ENCODE results near the gene CSNK1G1. TPM values are rescaled to one million over a fixed set of nuclear protein-coding genes. Genes with fewer than 3 reads are reported as not detected.

Gene CSNK1G1
- total and polyA plus RNA-seq, 2 experiments from 2014 or later = 8.7 to 18.0 TPM

DNA sequence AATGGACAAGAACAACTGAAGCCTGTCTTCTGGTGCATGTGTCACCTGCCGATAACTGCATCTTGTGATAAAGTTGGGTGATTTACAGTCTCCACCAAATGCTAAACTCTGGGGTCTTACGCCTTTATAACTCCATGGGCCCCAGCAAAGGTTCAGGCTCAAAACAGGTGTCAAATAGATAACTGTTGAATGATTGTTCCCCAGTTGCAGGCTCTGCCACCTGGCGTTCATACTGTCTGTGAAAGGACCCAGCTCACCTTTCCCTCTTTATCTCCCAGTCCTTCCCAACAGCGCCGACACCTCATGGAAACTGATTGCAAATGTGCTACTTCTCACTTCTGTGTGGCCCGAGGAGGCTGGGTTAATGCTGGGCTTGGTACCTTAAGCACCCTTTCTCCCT lies 212.7 kb downstream of the CSNK1G1 start:
- no peaks in the 10 kb centered on the region for H3K9me3 ChIP-seq (ENCODE audit: low read depth)
- TF ChIP-seq, protein P1, sequence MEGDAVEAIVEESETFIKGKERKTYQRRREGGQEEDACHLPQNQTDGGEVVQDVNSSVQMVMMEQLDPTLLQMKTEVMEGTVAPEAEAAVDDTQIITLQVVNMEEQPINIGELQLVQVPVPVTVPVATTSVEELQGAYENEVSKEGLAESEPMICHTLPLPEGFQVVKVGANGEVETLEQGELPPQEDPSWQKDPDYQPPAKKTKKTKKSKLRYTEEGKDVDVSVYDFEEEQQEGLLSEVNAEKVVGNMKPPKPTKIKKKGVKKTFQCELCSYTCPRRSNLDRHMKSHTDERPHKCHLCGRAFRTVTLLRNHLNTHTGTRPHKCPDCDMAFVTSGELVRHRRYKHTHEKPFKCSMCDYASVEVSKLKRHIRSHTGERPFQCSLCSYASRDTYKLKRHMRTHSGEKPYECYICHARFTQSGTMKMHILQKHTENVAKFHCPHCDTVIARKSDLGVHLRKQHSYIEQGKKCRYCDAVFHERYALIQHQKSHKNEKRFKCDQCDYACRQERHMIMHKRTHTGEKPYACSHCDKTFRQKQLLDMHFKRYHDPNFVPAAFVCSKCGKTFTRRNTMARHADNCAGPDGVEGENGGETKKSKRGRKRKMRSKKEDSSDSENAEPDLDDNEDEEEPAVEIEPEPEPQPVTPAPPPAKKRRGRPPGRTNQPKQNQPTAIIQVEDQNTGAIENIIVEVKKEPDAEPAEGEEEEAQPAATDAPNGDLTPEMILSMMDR (IDR thresholded peaks at IDR 0.05; ENCODE audit: low read depth, low read length) = no peak

DNA sequence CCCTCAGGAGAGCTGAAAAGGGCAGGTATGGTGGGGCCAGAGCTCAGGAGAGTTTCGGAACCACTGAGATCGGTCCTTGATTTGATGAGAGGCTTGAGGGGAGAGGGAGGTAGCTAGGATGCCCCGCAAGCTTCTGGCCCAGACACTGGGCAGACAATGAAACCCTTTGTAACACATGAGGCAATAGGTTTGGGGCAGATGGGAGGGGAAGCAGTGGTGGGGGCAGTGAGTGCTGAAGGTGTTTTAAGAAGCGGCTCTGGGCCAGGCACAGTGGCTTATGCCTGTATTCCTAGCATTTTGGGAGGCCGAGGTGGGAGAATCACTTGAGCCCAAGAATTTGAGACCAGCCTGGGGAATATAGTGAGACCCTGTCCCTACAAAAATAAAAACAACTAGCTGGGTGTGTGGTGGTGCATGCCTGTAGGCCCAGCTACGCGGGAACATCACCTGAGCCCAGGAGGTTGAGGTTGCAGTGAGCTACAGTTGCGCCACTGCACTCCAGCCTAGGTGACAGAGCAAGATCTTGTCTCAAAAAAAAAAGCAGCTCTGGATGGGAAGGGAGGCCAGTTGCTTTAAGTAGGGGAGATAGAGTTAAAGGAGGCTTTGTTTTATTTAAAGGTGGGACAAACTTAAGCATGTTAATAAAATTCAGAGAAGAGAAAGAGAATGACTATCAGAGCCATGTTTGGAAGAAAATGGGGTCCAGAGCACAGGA lies 214.0 kb downstream of the CSNK1G1 start:
- Histone ChIP-seq H3K27ac (no peak overlapping the region), H3K4me1 (ENCODE audit: low read depth) (peaks cover 12% of the 10 kb centered on the region), H3K36me3 (peaks cover 17% of the 10 kb centered on the region), H3K9me3 (ENCODE audit: low read depth) (no peaks in the 10 kb centered on the region), H3K4me3 (no peak overlapping the region), H3K27me3 (no peaks in the 10 kb centered on the region)
- TF ChIP-seq, protein P1 (IDR thresholded peaks at IDR 0.05; ENCODE audit: low read depth, low read length) = no peak
- no peak for DNase-seq (ENCODE audit: low read depth in 1 of 2, low spot score in 1 of 2)

More for the DNA sequence above, 212.7 kb downstream of the CSNK1G1 start:
- H3K4me1 ChIP-seq (ENCODE audit: low read depth) = peaks cover 14% of the 10 kb centered on the region
- no peaks in the 10 kb centered on the region for H3K27me3 ChIP-seq
- peaks cover 8% of the 10 kb centered on the region for H3K36me3 ChIP-seq
- DNase-seq (ENCODE audit: low read depth in 1 of 2, low spot score in 1 of 2) = no peak
- H3K27ac ChIP-seq = no peak overlapping the region
- H3K4me3 ChIP-seq = no peak overlapping the region

DNA sequence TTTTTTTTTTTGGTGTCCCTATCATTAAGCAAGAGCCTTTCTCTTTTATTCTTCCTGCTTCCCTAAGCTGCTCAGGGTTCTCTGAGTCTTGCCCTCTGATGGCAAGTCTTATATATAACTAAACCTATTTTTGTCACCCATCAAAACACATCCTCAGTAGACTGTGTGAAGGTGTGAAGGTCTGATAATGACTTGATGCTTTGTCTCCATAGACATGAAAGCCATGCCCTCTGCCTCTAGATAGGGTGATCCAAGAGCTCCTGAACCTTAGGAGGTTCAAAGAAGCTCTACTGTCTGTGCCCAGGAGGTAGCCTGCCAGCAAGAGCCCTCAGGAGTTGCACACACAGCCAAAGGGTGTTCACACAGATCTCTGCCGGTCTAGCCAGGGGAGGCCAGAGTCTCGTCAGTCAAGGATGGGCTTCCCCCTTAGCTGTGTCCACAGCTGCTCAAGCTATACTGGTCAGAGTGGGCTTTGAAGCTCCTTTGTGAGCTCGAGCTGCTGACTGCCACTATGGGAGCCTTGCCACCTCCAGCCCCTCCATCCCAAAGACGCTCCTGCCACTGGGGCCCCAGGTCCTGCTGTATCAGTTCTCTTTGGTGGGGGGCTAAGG lies 217.5 kb downstream of the CSNK1G1 start:
- Histone ChIP-seq H3K36me3 (peaks cover 29% of the 10 kb centered on the region), H3K27me3 (no peaks in the 10 kb centered on the region), H3K4me1 (ENCODE audit: low read depth) (no peaks in the 10 kb centered on the region), H3K9me3 (ENCODE audit: low read depth) (no peaks in the 10 kb centered on the region), H3K4me3 (no peak overlapping the region), H3K27ac (no peak overlapping the region)
- TF ChIP-seq, protein P1 (IDR thresholded peaks at IDR 0.05; ENCODE audit: low read depth, low read length) = no peak
- no peak for DNase-seq (ENCODE audit: low read depth in 1 of 2, low spot score in 1 of 2)

DNA sequence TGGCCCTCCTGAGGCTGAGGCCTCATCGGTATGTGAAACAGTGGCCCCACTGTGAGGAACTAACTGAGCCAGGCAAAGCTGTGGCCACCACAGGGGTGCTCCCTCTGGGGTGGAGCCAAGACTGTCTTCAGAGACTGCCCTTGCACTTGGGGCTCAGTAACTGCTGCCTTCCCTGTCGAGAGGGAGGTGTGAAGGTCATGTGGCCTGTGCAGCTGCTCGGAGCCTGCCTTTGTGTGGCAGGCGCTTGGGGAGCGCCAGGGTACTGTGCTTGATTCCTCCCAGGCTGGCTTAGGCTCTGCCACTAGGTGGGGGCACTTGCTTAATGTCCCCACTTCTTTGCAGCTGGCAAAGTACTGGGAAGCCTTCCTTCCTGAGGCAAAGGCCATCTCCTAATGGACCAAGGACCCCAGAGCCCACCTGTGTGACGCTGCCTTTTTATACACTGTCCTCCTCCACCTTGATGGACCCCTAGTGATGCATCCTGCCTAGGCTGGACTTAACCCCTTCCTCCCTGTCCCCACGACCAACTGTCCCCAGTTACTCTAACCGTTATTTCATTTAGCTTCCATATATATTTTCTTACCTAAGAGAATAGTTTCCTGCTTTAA lies 218.6 kb downstream of the CSNK1G1 start:
- H3K9me3 ChIP-seq (ENCODE audit: low read depth) = no peaks in the 10 kb centered on the region
- H3K27ac ChIP-seq = peak overlapping the region; percentile 7
- no peak for DNase-seq (ENCODE audit: low read depth in 1 of 2, low spot score in 1 of 2)
- no peak overlapping the region for H3K4me3 ChIP-seq
- peaks cover 34% of the 10 kb centered on the region for H3K36me3 ChIP-seq
- TF ChIP-seq, protein P1 (IDR thresholded peaks at IDR 0.05; ENCODE audit: low read depth, low read length) = no peak
- H3K4me1 ChIP-seq (ENCODE audit: low read depth) = no peaks in the 10 kb centered on the region
- no peaks in the 10 kb centered on the region for H3K27me3 ChIP-seq

DNA sequence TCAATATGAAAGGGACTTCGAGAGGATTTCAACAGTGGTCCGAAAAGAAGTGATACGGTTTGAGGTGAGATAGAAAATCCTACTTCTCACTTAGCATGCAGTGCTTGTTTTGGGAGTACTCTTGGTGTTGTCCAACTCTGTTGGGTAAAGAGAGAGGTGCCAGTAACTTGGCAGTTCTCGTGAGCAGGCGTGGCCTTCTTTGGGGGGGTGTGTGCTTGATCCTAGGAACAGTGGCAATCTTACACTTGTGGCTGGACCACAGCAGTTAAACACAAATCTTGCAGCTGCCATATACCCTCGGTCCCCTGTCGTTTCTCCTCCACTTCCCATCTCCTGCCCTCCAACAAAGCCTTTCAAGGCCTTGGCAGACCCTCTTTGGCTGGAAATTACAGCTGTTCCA lies 219.6 kb downstream of the CSNK1G1 start:
- Histone ChIP-seq H3K4me3 (no peak overlapping the region), H3K4me1 (ENCODE audit: low read depth) (no peaks in the 10 kb centered on the region), H3K27me3 (no peaks in the 10 kb centered on the region), H3K27ac (no peak overlapping the region), H3K9me3 (ENCODE audit: low read depth) (no peaks in the 10 kb centered on the region), H3K36me3 (peaks cover 42% of the 10 kb centered on the region)
- no peak for DNase-seq (ENCODE audit: low read depth in 1 of 2, low spot score in 1 of 2)
- TF ChIP-seq, protein P1 (IDR thresholded peaks at IDR 0.05; ENCODE audit: low read depth, low read length) = no peak

Measured in cardiac muscle cell (in vitro differentiated cells and primary cell).